Lower leg skin (tissue), 3 donors: ENCODE data around the gene PRKAA1.

Experiments used
- POLR2A ChIP-seq, 2 donors: fragments of 450-650 bp; IDR thresholded peaks; one replicate each; pipeline ENCODE4 v1.6.1; 2016 to 2017; ENCODE audit warnings: antibody characterized with exemption in 2 of 2, mild to moderate bottlenecking in 1 of 2, moderate library complexity in 1 of 2
- TF ChIP-seq, protein P1 (sequence below), 3 donors: fragments of 450-650 bp; IDR thresholded peaks; one replicate each; pipeline ENCODE4 v1.5.1; 2016; ENCODE audit warnings: antibody characterized with exemption in 3 of 3, mild to moderate bottlenecking in 3 of 3, moderate library complexity in 2 of 3

DNA sequence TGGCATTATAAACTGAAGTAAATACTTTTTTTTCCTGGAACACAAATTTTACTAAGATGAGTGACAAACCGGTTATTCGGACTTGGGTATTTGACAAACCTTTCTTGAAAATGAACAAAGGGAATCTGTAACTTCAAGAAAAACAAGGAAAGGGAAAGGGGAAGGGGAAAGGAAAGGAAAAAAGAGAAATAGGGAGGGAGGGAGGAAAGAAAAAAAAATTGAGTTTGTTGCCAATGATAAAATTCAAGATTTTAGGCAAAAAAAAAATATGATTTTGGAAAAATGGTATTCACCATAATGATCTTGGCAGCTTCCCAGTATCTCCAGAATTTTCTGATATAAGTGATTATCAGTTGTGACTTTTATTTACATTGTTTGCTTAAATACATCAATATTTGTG lies 40.8 kb downstream of the PRKAA1 start:
- no peak for TF ChIP-seq POLR2A (IDR thresholded peaks at IDR 0.05)
- TF ChIP-seq, protein P1, sequence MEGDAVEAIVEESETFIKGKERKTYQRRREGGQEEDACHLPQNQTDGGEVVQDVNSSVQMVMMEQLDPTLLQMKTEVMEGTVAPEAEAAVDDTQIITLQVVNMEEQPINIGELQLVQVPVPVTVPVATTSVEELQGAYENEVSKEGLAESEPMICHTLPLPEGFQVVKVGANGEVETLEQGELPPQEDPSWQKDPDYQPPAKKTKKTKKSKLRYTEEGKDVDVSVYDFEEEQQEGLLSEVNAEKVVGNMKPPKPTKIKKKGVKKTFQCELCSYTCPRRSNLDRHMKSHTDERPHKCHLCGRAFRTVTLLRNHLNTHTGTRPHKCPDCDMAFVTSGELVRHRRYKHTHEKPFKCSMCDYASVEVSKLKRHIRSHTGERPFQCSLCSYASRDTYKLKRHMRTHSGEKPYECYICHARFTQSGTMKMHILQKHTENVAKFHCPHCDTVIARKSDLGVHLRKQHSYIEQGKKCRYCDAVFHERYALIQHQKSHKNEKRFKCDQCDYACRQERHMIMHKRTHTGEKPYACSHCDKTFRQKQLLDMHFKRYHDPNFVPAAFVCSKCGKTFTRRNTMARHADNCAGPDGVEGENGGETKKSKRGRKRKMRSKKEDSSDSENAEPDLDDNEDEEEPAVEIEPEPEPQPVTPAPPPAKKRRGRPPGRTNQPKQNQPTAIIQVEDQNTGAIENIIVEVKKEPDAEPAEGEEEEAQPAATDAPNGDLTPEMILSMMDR (IDR thresholded peaks at IDR 0.05) = no peak
